IPS DF 4.7 (cell line): ENCODE data around the gene CTDSP2.

Source experiments
- DNase-seq: peaks from one replicate; pipeline ENCODE4 v3.0.0-alpha.2; 2013; ENCODE audit warnings: low spot score; ENCODE audit errors: extremely low read depth

Gene CTDSP2

DNA sequence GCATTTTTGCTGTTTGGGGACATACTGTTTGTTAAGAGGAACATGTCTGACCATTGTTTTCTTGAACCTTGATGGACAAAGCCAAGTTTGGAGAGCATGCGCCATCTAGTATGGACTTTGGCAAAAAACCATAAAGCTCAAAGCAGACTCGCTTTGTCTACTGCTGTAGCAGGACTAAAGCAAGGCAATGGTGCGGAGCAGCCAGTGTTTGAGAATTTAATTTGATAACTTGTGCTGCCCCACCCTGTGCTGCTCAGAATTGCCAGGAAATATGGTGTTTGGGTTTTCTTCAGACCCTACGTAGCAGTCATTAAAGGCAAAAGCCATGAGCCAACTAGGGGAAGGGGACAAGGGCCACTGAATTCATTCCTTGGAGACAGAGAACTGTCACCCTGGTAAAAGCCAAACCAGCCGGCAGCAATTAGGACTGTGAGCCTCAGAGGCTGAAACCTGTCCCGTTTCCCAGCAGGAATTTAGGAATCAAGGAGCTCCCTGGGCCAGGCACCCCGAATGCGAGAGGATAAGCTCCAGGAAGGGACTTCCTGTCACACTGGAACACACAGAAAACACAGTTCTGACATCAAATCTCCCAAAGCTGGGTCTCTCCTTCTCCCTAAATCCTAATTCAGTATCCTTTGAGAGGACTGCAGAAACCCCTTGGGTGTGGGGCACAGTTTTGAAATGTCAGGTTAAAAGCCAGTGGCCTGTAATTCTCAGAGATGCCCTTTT lies 29.1 kb downstream of the CTDSP2 start:
- DNase-seq, result no peak

- no peak for DNase-seq
Observed at GRCh38 chr12:57816855-57817151, 29.7 kb downstream of the CTDSP2 start.

DNA sequence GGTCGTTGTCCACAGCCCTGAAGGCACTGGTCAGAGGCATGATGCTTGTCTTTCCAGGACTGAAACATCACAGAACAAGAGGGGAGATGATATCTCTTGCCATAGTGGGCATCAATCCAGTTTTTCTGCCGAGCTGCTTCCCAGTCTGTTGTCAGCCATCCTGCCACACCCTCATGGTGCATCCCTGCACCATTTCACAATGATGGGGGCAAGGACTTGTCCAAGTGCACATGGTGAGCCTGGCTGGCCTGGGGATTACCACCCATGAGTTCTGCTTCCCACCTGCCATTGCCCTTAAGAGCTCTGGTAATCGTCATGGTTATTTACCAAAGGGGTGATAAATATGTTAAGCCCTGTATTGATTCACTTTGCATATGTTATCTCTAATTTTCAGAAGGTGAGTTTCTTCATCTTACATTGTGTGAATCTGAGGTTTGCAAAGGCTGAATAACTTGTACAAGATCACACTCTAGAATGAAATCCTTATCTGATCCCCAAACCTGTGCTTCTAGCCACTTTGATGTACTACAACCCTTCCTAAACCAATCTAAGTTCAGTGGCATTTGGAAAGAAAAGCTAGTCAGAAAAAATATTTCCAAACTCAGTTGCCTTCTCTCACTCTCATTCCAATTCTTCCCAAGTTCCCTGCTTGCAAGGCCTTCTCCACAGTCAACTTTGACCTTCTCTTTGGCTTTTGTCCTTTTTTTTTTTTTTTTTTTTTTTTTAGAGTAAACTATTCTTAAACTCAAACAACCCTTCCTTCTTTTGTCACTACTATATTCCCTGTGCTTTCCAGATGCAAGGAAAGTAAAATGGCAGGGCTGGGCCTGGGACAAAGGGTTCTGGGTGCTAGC lies 30.3 kb downstream of the CTDSP2 start:
- DNase-seq, result no peak

DNA sequence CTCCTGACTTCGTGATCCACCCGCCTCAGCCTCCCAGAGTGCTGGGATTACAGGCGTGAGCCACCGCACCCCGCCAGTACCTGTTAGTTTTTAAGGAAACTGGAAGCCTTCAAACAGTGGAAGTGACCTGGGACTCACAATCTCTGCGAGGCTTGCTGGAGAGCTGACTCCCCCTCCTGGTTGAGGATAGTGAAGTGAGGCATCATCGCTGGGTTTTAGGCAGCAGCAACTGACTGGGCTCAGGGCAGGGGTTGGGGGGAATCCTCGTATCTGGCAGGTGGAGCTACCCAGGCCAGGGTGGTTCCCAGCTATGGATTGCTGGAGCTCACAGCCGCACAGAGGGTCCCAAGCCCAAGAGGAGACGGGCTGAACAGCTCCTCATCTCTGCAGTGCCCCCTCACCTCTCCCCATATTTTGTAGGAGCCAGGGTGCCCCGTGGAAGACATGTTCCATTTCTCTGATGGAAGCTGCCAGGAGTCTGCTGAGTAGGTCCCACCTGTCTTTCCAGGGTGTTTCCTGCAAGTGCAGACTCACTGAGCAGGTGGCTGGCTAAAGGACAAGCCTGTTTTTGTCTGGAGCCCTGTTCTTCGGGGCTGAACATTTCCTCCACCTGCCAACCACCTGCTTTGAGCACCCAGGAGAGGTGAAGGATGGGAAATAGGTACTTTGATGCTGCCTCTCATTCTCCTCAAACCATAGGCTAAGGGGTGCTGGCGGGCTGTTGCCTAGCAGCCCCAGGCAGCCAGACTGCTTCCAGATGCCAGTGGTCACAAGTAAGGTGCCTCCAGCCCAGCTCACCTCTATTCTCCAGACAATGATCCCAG lies 31.1 kb downstream of the CTDSP2 start:
- peak; percentile 53 for DNase-seq

GRCh38 chr12:57813971-57814772 lies 32.4 kb downstream of the CTDSP2 start:
- no peak for DNase-seq

DNA sequence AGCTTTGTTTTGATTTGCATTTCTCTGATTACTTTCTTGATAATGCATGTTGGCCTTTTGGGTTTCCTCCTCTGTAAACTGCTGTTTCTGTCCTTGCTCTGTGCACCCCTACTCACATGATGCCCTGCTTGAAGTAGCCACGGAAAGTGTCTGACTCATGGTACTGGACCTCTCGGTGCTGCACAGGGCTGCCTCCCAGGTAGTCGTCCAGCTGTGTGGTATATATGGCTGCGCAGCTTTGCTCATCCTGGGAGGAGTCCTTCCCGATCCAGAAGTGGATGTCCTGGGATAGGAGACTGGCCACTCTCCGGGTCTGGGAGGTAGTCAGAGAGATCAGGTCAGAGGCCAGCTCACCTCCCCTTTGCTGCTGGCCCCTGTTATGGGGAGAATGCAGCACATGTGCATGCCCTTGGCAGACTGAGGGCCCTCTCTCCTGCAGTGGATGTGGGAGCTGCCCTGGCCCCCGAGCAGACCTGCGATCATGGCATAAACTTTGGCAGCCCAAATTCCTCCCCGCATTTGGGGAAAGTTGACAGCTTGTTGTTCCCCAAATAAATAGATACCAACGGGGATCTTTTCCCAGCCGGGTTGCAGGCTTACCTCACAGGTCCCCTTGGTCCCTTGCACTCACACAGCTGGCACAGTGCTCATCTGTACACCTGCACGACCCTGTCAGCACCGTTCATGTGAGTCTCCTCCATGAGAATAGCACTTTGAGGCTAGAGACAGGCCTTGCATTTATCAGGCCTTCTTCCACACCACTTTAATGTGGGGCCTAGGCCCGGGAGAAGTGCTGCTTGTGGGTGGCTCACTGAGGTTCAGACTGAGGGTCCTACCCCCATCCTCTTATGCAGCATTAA lies 33.2 kb downstream of the CTDSP2 start:
- DNase-seq, result no peak

DNA sequence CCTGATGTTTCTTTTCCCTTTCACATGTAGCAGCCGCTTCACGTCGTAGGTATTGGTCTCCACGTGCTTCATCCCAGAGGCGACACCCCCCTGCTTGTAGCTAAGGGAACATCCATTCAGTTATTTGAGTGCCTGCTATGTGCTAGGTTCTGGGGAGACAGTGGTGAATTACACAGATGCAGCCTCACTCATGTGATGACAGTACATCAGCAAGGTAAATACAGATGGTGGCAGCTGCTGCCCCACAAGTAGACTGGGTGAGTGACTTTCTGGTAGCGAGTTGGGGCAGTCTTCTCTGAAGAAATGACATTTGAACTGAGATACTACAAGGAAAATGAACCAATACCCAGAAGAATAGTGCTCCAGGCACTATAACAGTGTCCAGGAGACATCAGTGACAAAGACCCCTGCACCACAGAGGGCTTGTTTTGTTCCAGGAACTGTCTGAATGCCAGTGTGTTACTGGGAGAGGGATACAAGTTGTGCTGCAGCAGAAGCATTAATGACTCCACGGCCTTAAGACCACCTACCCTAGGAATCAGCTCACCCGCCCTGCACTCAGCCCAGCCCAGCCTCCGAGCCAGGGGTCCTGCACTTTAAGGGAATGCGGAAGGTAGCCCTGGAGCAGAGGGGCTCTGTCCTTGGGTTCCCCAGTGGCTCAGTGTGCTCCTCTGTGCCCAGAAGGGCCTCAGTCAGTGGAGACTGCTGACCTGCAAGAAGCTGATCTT lies 35.3 kb downstream of the CTDSP2 start:
- no peak for DNase-seq

GRCh38 chr12:57810450-57810849 lies 36.1 kb downstream of the CTDSP2 start:
- DNase-seq, result no peak

DNA sequence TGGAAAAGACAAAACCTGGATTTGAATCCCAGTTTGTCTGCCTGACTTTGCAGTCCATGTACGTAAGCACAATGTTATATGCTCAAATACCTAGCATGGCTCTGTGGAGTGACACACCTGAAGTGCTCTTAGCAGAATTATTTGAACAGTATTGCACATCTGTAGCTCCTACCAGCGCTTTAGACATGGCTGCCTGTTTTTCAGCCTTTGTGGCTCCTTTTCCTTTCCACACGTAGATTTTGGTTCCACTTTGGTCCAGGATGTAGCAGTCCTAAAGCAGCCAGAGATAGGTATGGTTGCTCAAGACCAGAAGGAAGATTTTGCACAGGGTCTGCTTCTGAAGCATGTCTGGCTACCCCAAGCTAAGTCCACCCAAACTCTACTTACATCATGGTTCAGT lies 37.1 kb downstream of the CTDSP2 start:
- no peak for DNase-seq

DNA sequence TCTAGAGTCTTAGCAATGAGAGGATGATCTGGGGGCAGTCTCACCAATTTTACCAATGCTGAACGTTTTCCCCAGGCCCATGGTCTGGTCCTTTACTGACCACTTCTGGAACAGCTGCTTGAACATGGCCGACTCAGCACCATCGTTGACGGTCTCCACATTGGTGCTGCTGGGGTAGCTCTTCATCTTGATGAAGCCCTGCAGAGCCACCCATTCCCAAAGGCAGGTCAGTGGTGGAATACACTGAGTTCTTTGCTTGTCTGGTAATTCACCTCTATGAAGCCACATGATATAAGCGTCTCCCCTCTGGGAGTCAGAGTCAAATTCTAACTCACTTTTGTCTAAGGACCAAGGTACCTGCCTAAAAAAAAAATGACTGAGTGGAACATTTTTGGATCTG lies 38.2 kb downstream of the CTDSP2 start:
- DNase-seq, result no peak

DNA sequence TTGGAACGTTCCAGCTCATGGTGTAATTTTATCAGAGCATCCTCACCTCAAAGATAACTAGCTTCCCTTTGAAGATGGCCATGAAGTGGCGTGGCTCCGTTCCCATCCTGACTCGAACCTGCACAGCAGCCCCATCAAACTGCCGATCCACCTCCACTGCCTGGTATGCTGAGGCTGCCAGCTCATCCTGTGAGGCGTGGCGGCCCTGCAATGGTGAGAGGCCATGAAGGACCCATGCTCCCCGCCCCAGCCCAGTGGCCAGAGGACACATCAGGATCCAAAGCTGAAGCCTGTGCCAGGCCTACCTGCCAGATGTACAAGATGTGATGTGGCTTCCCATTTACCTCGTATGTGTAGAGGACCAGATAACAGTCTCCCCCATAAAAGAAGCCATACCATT lies 39.2 kb downstream of the CTDSP2 start:
- DNase-seq, result no peak

DNA sequence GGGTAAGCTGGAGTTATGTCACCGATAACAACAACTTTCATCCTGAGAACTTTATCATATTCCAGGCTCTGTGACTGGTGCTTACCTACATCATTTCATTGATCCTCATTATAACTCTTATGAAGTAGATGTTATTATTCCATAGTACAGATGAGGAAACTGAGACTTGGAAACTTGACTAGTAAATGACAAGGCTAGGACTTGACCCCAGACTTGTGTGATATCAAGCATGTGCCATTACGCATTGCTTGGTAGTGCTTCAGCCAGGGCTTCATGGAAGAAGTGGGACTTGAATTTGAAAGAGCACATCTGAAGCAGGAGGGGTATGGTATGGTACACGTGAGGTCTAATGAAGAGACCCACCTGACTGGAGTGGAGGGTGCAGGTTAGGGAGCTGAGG lies 39.9 kb downstream of the CTDSP2 start:
- DNase-seq, result no peak

GRCh38 chr12:57803319-57803893 lies 43.1 kb downstream of the CTDSP2 start:
- peak; percentile 60 for DNase-seq

DNA sequence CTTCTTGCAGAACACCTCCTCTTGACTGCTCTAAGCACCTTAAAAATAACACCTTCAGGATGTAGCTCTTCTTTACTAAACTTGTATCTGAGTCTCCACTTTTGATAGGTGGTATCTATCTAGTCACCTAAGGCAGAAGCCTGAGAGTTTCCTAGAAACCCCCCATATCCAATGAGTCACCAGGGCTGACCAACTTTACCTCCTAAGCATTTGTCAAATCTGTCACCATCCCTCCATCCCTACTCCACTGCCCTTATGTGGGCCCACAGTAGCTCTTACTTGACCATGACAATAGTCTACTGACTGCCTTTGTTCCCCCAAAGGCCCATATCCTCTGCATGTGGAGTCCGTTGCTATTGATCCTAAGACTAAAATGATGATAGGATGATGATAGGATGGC lies 43.9 kb downstream of the CTDSP2 start:
- no peak for DNase-seq

- no peak for DNase-seq
Observed at GRCh38 chr12:57800965-57801364, 45.6 kb downstream of the CTDSP2 start.

- DNase-seq, result no peak
Observed at GRCh38 chr12:57797933-57798332, 48.6 kb downstream of the CTDSP2 start.

DNA sequence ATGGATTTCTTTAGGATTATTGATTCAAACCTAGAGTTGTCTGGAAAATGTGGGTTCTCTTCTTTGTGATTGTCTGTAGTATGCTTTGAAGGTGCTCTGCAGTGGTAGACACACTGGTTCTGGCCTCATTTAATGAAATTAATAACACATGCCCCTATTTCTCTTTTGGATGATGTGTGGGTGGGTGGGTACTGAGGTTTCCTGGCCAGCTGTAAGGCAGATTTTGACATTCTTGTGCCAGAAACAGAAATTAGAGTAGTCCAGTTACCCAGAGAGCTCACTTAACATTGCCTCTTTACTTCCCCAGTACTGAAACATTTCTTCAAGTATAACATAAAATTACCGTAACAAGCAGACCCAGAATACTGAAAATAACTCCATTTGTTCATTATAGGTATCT lies 49.5 kb downstream of the CTDSP2 start:
- DNase-seq, result no peak

GRCh38 chr12:57795354-57795753 lies 51.2 kb downstream of the CTDSP2 start:
- DNase-seq, result no peak

DNA sequence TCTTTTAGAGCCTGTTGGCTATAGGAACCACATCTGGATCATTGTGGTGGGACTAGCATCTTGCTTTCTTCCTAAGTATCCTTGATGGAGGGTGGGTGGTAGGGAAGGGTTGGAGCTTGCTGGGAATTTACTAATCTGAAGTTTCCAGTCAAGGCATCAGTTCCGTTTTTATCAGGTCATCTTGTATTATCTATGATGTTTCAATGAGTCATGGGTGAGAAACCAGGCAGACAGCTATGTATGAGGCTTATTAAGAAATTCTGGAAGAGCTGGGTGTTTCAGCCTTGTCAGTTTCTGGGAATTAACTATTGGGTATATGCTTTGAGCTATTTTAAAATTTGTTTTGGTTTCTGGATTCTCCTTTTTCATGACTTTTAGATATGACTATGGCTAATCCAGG lies 52.6 kb downstream of the CTDSP2 start:
- DNase-seq, result no peak
